Fibroblast of lung (primary cell): ENCODE results near the gene OR11A1. TPM values are rescaled to one million over a fixed set of nuclear protein-coding genes. Genes with fewer than 3 reads are reported as not detected.

Experiments used
- DNase-seq, 2 donors: peaks; one replicate each; pipeline versions ENCODE4 v3.0.0 to v3.0.0-alpha.2; 2010; ENCODE audit warnings: low read depth in 2 of 2
- H2AFZ ChIP-seq: 2 replicates; pipeline ENCODE4 v1.5.1; 2012; ENCODE audit warnings: low read length, control low read depth, inconsistent platforms
- H3K27ac ChIP-seq: 2 replicates; pipeline ENCODE4 v1.5.1; 2011; ENCODE audit warnings: low read length, control low read depth; ENCODE audit not compliant: insufficient read depth
- H3K27me3 ChIP-seq: 2 replicates; pipeline ENCODE4 v1.5.1; 2011; ENCODE audit warnings: mild to moderate bottlenecking, low read length; ENCODE audit not compliant: control insufficient read depth, insufficient read depth
- H3K36me3 ChIP-seq: 2 replicates; pipeline ENCODE4 v1.5.1; 2011; ENCODE audit warnings: low read length; ENCODE audit not compliant: control insufficient read depth, insufficient read depth
- H3K4me1 ChIP-seq: 2 replicates; pipeline ENCODE4 v1.5.1; 2011; ENCODE audit warnings: low read length; ENCODE audit not compliant: control insufficient read depth, insufficient read depth; ENCODE audit errors: extremely low read depth
- H3K4me2 ChIP-seq: 2 replicates; pipeline ENCODE4 v1.5.1; 2011; ENCODE audit warnings: low read length, control low read depth; ENCODE audit not compliant: insufficient read depth; ENCODE audit errors: extremely low read depth
- H3K4me3 ChIP-seq, 4 experiments: fragments of 200-600 bp in 1 of 4; sonication (generic) in 1 of 4; replicated peaks in 1 of 4; 2 replicates each; pipeline ENCODE4 v1.5.1; 2011 to 2016; ENCODE audit warnings: low read length in 4 of 4, low read depth in 3 of 4, mild to moderate bottlenecking in 3 of 4, control low read depth in 2 of 4, inconsistent platforms in 1 of 4, mixed read lengths in 1 of 4; ENCODE audit not compliant: insufficient read depth in 1 of 4; ENCODE audit errors: control extremely low read depth in 1 of 4
- H3K79me2 ChIP-seq: 2 replicates; pipeline ENCODE4 v1.5.1; 2012; ENCODE audit warnings: mild to moderate bottlenecking, low read length, inconsistent platforms; ENCODE audit not compliant: control insufficient read depth, insufficient read depth
- H3K9ac ChIP-seq: 2 replicates; pipeline ENCODE4 v1.5.1; 2011; ENCODE audit warnings: mild to moderate bottlenecking, low read length, control low read depth; ENCODE audit not compliant: insufficient read depth
- H3K9me3 ChIP-seq: 2 replicates; pipeline ENCODE4 v1.5.1; 2012; ENCODE audit warnings: low read depth, low read length; ENCODE audit not compliant: control insufficient read depth, insufficient read depth
- H4K20me1 ChIP-seq: 2 replicates; pipeline ENCODE4 v1.5.1; 2011; ENCODE audit warnings: low read length; ENCODE audit not compliant: control insufficient read depth, insufficient read depth; ENCODE audit errors: extremely low read depth
- CTCF ChIP-seq, 2 donors: IDR thresholded peaks in 1 of 2; conservative IDR thresholded peaks in 1 of 2; 1 replicate in 1 of 2; 2 replicates in 1 of 2; pipeline ENCODE4 v1.5.1; 2011 to 2012; ENCODE audit warnings: low read length in 2 of 2, control low read depth in 1 of 2, inconsistent platforms in 1 of 2, low read depth in 1 of 2, mild to moderate bottlenecking in 1 of 2
- EZH2 ChIP-seq: IDR thresholded peaks from 2 replicates; pipeline ENCODE4 v1.5.1; 2012; ENCODE audit warnings: low read length, control low read depth, mild to moderate bottlenecking; ENCODE audit errors: missing control alignments
- polyA plus RNA-seq, 2 donors: library from polyadenylated mRNA; depleted of rRNA in 1 of 2; stranded (reverse) in 1 of 2; unstranded in 1 of 2; fragments of >200 nt; gene quantifications; 2 replicates each; pipeline ENCODE4 v1.2.1, GENCODE V29; 2011 to 2012; ENCODE audit warnings: missing spikeins in 1 of 2
- total RNA-seq: library from RNA; depleted of rRNA; stranded (reverse); fragments of >200 nt; gene quantifications from 2 replicates; pipeline ENCODE4 v1.2.1, GENCODE V29; 2014

Gene OR11A1
- total and polyA plus RNA-seq, 2 donors (not counting 1 experiment from before 2014, with no cell fraction given): not detected

- H3K79me2 ChIP-seq: no peaks in the 10 kb centered on the region
- no peak overlapping the region for H2AFZ ChIP-seq
- no peaks in the 10 kb centered on the region for H3K27me3 ChIP-seq
- DNase-seq: no peak
- no peak overlapping the region for H3K27ac ChIP-seq
- H4K20me1 ChIP-seq: no peaks in the 10 kb centered on the region
- H3K9me3 ChIP-seq: no peaks in the 10 kb centered on the region
- H3K4me3 ChIP-seq: no peak overlapping the region
- no peak overlapping the region for H3K9ac ChIP-seq
- no peaks in the 10 kb centered on the region for H3K4me1 ChIP-seq
- TF ChIP-seq EZH2 (no peak), CTCF (conservative IDR thresholded peaks at IDR 0.05 in 1 of 2, IDR thresholded peaks at IDR 0.05 in 1 of 2; ENCODE audit: low read depth in 1 of 2, low read length in 2 of 2) (no peak)
- no peaks in the 10 kb centered on the region for H3K36me3 ChIP-seq
- no peak overlapping the region for H3K4me2 ChIP-seq
Measured at GRCh38 chr6:29425075-29425474, 31.8 kb downstream of the OR11A1 start.

- Histone ChIP-seq H2AFZ (no peak overlapping the region), H3K27ac (no peak overlapping the region), H3K4me3 (no peak overlapping the region), H3K27me3 (no peaks in the 10 kb centered on the region), H3K9me3 (no peaks in the 10 kb centered on the region), H4K20me1 (no peaks in the 10 kb centered on the region), H3K79me2 (no peaks in the 10 kb centered on the region), H3K4me2 (no peak overlapping the region), H3K36me3 (no peaks in the 10 kb centered on the region), H3K9ac (no peak overlapping the region), H3K4me1 (no peaks in the 10 kb centered on the region)
- DNase-seq: no peak
- no peak for TF ChIP-seq EZH2
Measured at GRCh38 chr6:29424575-29424974, 32.3 kb downstream of the OR11A1 start.

- no peaks in the 10 kb centered on the region for H3K27me3 ChIP-seq
- no peak overlapping the region for H3K27ac ChIP-seq
- no peak overlapping the region for H3K9ac ChIP-seq
- no peak overlapping the region for H2AFZ ChIP-seq
- DNase-seq: no peak
- H3K4me3 ChIP-seq: no peak overlapping the region
- TF ChIP-seq EZH2: no peak
- no peak for TF ChIP-seq CTCF (conservative IDR thresholded peaks at IDR 0.05 in 1 of 2, IDR thresholded peaks at IDR 0.05 in 1 of 2; ENCODE audit: low read depth in 1 of 2, low read length in 2 of 2)
- no peaks in the 10 kb centered on the region for H3K36me3 ChIP-seq
- H3K79me2 ChIP-seq: no peaks in the 10 kb centered on the region
- H3K4me1 ChIP-seq: no peaks in the 10 kb centered on the region
- no peaks in the 10 kb centered on the region for H3K9me3 ChIP-seq
- H3K4me2 ChIP-seq: no peak overlapping the region
- no peaks in the 10 kb centered on the region for H4K20me1 ChIP-seq
Measured at GRCh38 chr6:29424168-29424567, 32.7 kb downstream of the OR11A1 start.

- no peak for DNase-seq
- H3K36me3 ChIP-seq: no peaks in the 10 kb centered on the region
Measured at GRCh38 chr6:29419516-29419915, 37.4 kb downstream of the OR11A1 start.

More at GRCh38 chr6:29419516-29419915, 37.4 kb downstream of the OR11A1 start:
- H3K27me3 ChIP-seq: no peaks in the 10 kb centered on the region
- no peak overlapping the region for H3K4me2 ChIP-seq
- H3K27ac ChIP-seq: no peak overlapping the region
- H2AFZ ChIP-seq: no peak overlapping the region
- H3K9ac ChIP-seq: no peak overlapping the region
- no peak for TF ChIP-seq EZH2
- no peak for TF ChIP-seq CTCF (conservative IDR thresholded peaks at IDR 0.05 in 1 of 2, IDR thresholded peaks at IDR 0.05 in 1 of 2; ENCODE audit: low read depth in 1 of 2, low read length in 2 of 2)
- H4K20me1 ChIP-seq: no peaks in the 10 kb centered on the region
- no peaks in the 10 kb centered on the region for H3K4me1 ChIP-seq
- no peaks in the 10 kb centered on the region for H3K79me2 ChIP-seq
- H3K9me3 ChIP-seq: no peaks in the 10 kb centered on the region
- H3K4me3 ChIP-seq: no peak overlapping the region
